Kidney tubule cell (primary cell): ENCODE measurements around the gene ACTA1.
"Not testable (repeated sequence)": the region's sequence is repeated elsewhere in the genome, so short reads cannot be mapped to it uniquely, and the experiment has no call there.

ENCODE experiments used
- DNase-seq: peaks from one replicate; pipeline ENCODE4 v3.0.0-alpha.2; 2018; ENCODE audit warnings: low spot score

ACTA1 gene

GRCh38 chr1:229409616-229410369, 24.1 kb downstream of the ACTA1 start:
- no peak for DNase-seq

DNA sequence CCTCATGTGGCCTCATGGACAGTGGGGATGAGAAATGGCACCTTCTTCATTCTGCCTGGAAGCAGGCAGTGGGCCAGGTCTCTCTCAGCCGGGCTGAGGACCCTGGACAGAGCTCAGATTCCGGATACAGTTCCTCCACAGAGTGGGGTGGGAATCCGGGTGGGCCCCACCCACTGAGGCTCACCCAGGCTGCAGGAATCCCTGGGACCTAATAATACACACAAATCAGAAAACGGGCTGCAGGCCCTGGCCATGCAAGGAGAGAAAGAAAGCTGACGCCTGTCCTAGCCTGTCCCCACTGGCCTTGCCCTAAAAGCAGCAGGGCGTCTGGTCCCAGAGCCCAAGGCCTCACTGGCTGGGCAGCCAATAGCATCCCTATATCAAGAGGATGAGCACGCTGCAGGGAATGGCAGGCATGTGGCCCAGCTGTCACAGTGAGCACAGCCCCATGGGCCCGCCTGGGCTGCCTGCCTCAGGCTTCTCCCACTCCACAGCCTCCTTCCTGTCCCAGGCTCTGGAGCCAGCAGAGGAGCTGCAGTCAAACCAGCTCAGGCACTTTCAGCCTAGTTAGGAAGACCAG, 25.3 kb downstream of the ACTA1 start:
- peak; percentile 9 for DNase-seq

GRCh38 chr1:229407206-229408026, 26.5 kb downstream of the ACTA1 start:
- no peak for DNase-seq

DNA sequence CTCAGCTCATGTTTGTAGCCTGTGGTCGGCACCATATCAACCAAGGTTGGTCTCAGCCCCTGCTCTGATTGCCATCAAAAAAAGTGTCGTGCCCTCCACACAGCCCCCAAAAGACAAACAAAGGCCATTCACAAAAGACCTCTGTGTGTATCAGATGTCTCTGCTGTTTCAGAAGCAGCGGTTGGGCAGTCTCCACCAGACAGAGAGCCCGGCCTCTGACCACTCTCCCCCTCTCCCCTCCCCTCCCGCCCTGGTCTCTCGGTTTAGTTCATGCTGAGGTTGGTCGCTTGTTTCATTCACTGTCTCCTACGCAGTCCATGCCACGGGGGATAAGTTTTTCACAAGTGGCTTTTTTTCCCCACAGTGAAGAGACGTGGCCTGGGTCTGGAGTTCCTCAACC, 27.1 kb downstream of the ACTA1 start:
- no peak for DNase-seq

DNA sequence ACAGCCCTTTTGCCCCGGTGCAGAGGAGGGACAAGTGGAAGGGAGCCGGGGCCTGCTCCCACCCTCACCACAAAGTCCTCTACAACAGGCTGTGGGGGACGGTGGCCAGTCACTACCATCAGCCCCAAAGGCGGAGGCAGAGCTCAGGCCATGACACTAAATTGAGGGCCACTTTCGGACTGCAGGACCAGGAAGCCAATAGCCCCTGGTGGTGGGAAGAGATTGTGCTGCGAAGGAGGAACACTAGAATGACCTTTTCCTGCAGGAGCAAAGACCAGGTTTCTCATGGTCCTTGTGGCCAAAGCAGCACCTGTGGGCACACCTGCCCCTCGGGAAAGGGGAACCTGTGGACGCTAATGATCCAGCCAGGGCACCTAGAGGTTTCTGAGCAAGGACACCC, 30.3 kb downstream of the ACTA1 start:
- DNase-seq, result no peak

GRCh38 chr1:229402993-229403392, 30.9 kb downstream of the ACTA1 start:
- DNase-seq, result no peak

GRCh38 chr1:229402329-229402728, 31.6 kb downstream of the ACTA1 start:
- DNase-seq, result not testable (repeated sequence)

DNA sequence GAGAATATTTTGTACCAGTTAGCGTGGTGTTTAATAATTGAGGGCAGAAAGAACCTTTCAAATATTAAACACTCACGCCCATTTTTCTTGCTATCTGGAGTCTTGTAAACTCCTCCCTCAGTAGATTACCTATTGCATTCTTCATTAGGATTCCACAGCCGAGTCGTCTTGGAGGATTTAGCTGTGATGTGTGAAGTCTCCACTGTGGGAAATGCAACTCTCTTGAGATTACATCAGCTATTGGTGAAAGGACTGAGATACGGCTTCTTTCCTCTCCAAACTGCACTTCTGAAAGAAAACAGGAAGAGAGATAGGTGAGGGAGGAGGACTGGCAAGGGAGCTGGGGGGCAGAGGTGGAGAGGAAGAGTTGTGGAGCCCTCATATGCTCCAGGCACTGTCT, 36.1 kb downstream of the ACTA1 start:
- no peak for DNase-seq

GRCh38 chr1:229396585-229397206, 37.2 kb downstream of the ACTA1 start:
- no peak for DNase-seq

- DNase-seq, result not testable (repeated sequence)
Observed at GRCh38 chr1:229394517-229394916, 39.4 kb downstream of the ACTA1 start.

DNA sequence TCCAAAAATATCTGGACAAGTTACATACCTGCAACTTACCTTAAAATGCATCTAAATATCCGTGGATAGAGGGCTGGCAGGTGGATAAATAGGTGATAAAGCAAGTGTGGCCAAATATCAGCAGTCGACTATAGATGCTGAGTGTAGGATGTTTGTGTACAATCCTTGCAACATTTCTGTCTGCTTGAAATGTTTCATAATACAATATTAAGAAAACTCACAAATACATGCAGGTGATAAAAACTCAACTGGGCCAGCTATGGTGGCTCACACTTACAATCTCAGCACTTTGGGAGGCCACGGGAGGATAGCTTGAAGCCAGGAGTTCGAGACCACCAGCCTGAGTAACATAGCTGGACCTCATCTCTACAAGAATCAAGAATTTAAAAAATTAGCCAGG, 41.0 kb downstream of the ACTA1 start:
- no peak for DNase-seq

DNA sequence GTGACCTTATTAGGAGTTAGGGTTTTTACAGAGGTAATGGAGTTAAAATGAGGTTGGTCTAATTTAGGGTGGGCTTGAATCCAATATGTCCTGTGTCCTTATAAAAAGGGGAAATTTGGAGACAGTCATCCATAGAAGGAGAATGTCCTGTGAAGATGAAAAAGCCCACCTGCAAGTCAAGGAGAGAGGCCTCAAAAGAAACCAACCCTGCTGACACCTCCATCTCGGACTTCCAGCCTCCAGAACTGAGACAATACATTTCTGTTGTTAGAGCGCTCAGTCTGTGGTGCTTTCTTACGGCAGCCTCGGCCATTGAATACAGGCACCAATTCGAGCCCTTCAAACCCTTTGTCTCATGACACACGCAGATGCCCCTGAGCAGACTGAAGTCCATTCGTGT, 43.8 kb downstream of the ACTA1 start:
- no peak for DNase-seq

DNA sequence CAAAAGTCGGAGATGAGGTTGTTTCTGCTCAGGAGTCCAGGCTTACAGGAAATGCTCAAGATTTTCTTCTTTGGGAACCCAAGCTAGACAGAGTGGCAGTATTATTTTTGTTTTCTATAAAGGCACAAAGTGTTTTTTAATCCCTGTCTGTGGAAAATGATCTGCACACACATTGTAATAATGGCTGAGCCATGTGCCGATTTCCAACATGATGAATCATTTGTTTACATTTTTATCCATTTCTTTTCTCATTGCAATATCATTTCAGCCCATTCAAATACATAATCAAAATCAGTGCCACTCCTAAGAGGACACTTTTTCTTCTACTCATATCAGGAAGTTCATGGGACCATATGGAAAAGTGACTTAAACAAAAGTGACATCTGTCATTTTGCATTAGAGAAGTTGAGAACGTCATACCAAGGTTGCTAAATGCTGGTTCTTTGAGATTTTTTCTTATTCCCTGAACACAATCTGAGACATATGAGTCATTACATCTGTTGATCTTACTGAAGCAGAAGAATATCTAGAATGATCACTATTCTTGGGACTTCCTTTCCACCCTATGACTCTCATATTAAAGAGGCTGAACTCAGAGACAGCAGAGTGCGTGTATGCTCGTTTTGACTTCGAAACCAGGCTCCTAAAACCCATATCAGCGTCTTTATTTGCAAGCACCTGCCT, 44.9 kb downstream of the ACTA1 start:
- no peak for DNase-seq

DNA sequence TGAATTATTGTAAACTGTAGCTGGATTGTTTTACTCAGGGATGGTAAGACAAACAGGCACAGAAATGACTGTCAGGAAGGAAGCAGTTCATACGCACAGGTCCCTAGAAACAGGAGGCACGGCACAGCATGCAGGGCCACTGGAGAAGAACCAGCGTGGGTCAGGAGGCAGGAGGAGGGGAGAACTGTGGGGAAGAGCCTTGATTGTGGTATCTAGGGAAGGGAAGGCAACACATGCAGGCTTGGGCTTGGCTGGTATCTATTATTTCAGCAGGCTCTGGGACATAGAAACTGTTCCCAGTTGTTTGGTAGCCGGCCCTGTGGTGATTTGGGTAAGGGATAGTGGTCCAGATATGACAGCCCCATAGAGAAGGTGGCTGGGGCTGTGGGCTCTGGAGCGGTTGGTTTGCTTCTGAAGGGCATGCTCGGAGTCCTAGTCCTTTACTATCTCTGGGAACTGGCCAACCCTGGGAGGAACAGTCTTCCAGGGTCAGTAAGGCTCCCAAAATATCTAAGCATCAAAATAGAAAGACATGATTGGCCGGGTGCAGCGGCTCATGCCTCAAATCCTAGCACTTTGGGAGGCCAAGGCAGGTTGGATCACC, 47.9 kb downstream of the ACTA1 start:
- no peak for DNase-seq

- DNase-seq, result no peak
Observed at GRCh38 chr1:229384822-229385221, 49.1 kb downstream of the ACTA1 start.

- no peak for DNase-seq
Observed at GRCh38 chr1:229383961-229384360, 49.9 kb downstream of the ACTA1 start.

DNA sequence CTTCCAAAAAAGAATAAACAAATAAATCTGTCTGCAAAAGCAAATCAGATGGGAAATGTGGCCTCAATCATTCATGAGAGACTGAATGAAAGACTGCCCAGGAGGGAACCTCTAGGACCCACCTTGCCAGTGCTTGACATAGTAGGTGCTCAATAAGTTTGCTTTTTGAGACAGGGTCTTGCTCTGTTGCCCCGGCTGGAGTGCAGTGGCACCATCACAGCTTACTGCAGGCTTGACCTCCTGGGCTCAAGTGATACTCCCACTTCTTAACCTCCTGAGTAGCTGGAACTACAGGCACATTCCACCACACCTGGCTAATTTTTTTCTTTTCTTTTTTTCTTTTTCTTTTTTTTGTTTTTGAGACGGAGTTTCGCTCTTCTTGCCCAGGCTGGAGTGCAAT, 50.7 kb downstream of the ACTA1 start:
- DNase-seq, result no peak
